ENCODE results near the gene ATP1B1. TPM values are rescaled to one million over a fixed set of nuclear protein-coding genes. Genes with fewer than 3 reads are reported as not detected.

ATP1B1 gene
- total and polyA plus RNA-seq, 2 of the 13 experiments (the other 11 are each of a cell fraction or from before 2014, with no cell fraction given) = 134 to 135 TPM

- TF ChIP-seq ZBTB33 (CRISPR knock-in tag; IDR thresholded peaks at IDR 0.05) (0 out of 2 replicates have a peak, but pooled peaks have one; percentile 10), ZNF891 (CRISPR knock-in tag; IDR thresholded peaks at IDR 0.05) (0 out of 2 replicates have a peak, but pooled peaks have one; percentile 36), ZSCAN22 (CRISPR knock-in tag; IDR thresholded peaks at IDR 0.05) (no peak), KAT8 (CRISPR knock-in tag; IDR thresholded peaks at IDR 0.05) (peak; percentile 31), CCDC6 (CRISPR knock-in tag; IDR thresholded peaks at IDR 0.05) (peak; percentile 84; the same call in 1 of the 2 replicates), KLF6 (CRISPR knock-in tag; IDR thresholded peaks at IDR 0.05) (no peak; the same call in 1 of the 2 replicates), PBX3 (CRISPR knock-in tag; IDR thresholded peaks at IDR 0.05; ENCODE audit: borderline replicate concordance) (0 out of 2 replicates have a peak, but pooled peaks have one; percentile 13), ZNF282 (IDR thresholded peaks at IDR 0.05; ENCODE audit: partially characterized antibody) (no peak), KLF15 (CRISPR knock-in tag; IDR thresholded peaks at IDR 0.05; ENCODE audit: borderline replicate concordance) (peak; percentile 35; the same call in 1 of the 2 replicates), ZMYM3 (CRISPR knock-in tag; IDR thresholded peaks at IDR 0.05) (peak; percentile 85), PHB2 (IDR thresholded peaks at IDR 0.05; ENCODE audit: partially characterized antibody) (no peak), ZBTB34 (CRISPR knock-in tag; IDR thresholded peaks at IDR 0.05) (peak; percentile 85; the same call in 1 of the 2 replicates), ZSCAN29 (CRISPR knock-in tag; conservative IDR thresholded peaks at IDR 0.05) (peak; percentile 89; the same call in 1 of the 2 replicates), ZNF687 (CRISPR knock-in tag; IDR thresholded peaks at IDR 0.05) (peak; percentile 96), JUND (CRISPR knock-in tag; IDR thresholded peaks at IDR 0.05) (peak; percentile 41; the same call in 1 of the 2 replicates), SIX1 (CRISPR knock-in tag; IDR thresholded peaks at IDR 0.05; ENCODE audit: borderline replicate concordance) (no peak), CTCF (CRISPR knock-in tag; IDR thresholded peaks at IDR 0.05) (peak; percentile 52), ZSCAN21 (CRISPR knock-in tag; IDR thresholded peaks at IDR 0.05; ENCODE audit: borderline replicate concordance) (peak; percentile 80; the same call in 1 of the 2 replicates)
Observed at GRCh38 chr1:169105434-169106094, 926 bp upstream of the ATP1B1 start (continued).
